GM18867 (cell line): ENCODE data around the gene IQSEC2.

ENCODE experiments used
- ATAC-seq: cut with Tn5 transposase; IDR thresholded peaks from one replicate; pipeline ENCODE4 v1.9.1; 2021; ENCODE audit warnings: mild to moderate bottlenecking, moderate library complexity; ENCODE audit not compliant: unreplicated experiment

The IQSEC2 gene

DNA sequence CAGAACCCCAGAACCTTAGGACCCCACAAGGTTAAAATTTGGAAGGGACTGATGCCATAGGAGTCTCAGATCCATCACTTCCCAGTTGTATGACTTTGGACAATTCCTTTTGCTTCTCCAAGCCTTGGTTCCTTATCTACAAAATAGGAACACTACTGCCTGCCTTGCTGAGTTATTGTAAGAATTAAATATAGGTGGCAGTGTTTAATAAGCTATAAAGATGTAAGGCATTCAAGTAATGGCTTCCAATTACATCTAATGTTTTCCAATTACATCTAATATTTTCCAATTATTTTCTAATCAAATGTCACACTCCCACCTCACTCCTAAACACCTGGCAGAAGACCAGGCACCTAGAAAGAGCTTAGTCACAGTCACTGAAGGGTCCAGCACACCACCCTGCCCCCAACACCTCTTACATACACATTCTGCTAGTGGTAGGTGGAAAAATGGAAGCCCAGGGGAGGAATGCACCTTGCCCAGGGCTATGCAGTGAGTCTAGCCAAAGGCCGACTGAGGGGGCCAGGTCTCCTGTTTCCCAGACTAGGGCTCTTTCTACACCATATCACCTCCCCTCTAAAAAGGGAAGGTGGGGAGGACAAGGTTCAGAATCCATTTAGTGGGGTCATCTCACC is 31.9 kb downstream of the IQSEC2 start:
- no peak for ATAC-seq

DNA sequence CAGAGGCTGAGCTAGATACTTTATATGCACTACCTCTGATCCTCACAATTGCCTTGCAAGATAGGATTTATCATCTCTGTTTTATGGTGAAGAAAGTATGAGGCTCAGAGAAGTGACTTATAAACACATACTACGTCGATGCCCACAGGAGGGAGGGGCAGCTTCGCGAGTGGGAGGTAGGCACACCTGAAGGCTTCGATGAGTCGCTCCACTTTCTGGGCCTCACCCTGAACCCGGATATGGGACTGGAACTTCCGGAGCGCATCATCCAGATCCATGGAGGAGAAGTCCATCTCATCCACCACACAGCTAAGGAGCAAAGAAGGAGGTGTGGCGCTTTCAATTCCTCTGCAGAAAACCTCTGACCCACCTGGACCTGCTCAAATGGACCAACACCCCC is 33.5 kb downstream of the IQSEC2 start:
- ATAC-seq = no peak

DNA sequence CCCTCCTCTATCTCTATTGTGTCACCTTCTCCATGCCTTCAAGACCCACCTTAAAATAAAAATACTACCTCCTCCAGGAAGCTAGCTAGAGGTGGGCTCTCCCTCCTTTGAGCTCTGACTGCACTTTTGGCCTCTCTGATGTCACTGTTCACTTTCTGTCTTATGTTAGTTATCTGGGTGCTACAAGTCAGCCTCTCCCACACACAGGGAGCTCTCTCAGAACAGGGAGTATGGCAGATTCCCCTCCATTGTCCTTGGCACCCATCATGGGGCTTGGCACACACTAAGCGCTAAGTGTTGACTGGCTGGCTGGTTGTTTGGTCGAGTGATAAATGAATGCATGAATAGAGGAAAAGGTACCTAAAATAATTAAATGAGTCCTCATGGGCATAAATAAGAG is 35.2 kb downstream of the IQSEC2 start:
- ATAC-seq = no peak

DNA sequence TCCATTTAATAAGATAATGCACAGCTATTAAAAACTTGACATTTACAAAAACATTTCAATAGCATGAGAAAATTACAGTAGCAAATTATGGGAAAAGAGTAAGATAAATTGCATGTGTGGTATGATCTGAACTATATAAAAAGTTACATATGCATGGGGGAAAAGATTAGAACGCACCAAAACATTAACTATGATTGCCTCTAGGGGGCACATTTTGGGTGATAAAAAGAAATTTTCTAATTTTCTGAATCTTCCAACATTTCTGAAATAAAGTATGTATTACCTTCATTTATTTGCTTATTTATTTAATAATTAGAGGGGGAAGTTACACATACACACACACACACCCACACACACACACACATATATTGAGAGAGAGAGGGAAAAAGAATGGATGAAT is 36.8 kb downstream of the IQSEC2 start:
- no peak for ATAC-seq

DNA sequence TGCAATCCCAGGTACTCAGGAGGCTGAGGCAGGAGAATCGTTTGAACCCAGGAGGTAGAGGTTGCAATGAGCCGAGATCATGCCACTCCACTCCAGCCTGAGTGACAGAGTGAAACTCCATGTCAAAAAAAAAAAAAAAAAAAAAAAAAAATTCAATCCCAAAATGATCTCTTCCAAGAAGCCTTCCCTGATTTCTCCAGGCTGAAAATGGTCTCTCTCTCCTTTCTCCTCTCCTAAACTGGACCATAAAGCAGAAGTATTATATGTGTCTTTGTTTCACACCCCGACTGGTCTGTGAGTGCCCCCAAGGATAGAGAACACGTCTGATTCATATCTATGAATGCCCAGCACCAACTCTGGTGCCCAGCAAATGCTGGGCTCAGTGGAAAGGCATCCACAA is 39.1 kb downstream of the IQSEC2 start:
- ATAC-seq = no peak

DNA sequence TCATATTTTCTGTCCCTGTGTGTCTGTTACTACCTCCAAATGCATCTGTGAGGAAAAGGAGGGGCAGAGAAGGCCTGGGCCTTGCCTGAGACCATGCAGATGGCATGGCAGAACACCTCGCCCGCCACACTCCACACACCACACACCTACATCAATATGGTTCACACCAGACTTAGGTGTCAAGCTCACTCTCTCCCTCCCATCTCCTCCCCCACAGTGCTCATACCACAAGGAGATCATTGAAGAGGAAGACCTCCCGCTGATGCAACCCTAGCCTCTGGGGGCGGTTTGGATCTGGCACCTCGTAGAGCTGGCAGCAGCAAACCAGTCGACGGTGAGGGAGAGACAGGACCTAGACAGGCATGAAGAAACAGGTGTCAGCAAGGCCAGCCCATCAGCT is 39.8 kb downstream of the IQSEC2 start:
- no peak for ATAC-seq

DNA sequence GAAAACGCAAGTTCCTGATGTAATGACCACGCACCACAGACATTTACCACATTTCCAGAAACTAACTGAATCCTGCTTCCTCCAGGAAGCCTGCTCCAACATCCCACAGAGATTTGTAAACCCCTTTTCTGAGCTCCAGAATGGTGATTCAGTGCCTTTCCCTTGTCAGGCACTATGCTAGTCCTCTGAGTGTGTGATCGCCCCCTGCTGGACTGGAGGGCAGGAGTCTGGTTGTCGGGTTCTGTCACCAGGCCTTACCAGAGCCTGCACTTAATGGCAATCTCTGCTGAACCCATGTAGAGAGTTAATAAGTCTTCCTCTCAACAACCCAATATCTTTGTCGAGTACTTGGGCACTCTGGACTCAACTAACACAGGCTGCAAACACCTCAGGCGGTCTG is 41.9 kb downstream of the IQSEC2 start:
- ATAC-seq = peak; percentile 44

DNA sequence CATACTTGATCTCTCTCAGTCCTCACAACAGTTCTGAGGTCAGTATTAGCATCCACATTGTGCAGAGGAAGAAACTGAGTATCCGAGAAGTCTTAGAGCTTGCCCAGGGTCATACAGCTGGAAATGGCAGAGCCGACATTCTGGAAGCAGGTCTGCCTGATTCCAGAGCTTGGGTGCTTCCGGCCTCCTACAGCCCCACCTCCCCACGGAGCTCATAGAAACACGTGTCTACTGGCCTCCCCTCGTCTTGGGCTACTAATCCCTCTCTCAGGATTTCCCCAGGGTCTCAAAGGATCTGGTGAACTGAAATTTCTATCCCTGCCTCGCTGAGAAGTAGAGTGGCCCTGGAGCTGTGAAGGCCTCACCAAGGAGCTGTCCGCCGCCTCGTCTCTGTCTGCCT is 44.3 kb downstream of the IQSEC2 start:
- ATAC-seq = no peak

DNA sequence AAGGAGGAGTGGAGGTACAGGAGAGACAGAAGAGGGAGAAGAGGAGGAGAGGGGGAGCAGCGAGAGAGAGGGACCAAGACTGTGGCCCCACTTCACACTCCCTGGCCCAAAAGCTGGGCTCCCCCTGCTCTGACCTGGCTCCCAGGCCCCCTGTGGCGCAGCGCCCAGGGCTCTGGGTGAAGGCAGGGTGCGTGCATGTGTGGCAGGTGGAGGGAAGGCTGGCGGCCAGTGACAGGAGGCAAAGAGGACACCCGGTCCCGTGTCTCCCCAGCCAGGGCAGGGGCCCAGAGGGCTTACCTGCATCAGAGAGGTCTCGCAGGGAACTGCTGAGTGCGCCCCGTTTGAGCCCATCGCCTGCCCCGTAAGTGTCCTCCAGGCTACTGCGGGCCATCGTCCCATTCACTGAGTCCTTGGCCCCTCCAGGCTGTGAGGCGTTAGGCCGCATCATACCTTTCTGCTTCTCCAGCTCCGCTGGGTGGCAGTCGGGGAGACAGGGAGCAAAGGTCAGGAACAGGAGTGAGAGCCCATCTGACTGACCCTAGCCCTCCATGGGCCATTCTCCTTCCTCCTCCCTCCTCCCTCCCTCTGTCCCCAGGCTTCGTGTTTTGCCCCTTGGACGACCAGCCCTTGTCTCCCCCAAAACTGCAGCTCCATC is 45.2 kb downstream of the IQSEC2 start:
- ATAC-seq = no peak

DNA sequence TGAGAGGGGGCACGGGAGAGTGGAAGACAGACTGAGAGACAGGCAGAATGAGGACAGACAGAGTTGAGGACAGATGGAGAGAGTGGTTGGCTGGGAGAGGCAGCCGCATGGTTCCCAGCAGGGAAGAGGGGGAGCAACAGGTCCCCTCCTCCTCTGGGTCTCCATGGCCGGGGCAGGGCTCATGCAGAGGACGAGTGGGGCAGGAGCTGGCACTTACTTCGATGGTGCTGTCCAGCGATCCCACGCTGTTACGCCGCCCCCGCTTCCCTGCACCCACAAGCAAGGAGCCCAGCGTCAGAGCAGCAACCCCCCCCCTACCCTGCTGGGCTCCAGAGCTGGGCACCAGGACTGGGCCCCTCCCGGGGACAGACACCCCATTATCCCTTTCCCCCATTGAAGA is 45.8 kb downstream of the IQSEC2 start:
- no peak for ATAC-seq

DNA sequence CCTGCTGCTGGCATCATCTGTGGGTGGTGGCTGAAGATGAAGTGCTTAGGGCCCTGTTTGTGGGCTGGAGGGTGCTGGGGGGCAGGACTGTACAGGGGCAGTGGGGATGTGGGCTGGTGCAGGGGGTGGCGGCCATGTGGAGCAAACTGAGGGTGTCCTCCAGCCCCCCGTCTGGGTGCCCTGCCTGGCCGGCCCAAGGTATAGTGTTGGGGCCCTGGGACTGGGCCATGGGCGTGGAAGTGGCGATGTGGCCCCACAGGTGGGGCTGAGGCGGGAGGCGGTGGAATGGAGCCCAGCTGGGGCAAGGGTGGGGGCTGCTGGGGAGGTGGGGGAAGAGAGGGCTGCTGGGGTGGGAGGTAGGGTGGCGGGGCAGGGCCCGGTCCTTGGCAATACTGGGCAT is 46.9 kb downstream of the IQSEC2 start:
- ATAC-seq = no peak

DNA sequence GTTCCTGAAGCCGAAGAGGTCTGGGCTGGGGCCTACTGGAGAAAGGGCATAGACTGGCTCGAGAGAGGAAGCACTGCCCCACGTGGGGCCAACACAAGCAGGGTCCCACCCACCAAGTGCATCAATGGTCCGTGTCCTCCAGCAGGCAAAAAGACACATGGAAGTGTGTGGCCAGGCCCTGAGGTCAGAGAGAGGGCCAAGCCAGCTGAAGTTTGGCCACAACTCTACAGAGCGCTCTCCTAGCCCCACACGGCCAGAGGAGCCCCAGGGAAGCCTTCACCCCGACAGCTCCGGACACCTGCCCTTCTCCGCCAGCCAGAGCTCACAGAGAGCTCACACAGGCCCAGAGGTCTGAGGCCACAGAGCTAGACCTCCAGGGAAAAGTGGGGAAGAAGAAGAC is 47.8 kb downstream of the IQSEC2 start:
- no peak for ATAC-seq

DNA sequence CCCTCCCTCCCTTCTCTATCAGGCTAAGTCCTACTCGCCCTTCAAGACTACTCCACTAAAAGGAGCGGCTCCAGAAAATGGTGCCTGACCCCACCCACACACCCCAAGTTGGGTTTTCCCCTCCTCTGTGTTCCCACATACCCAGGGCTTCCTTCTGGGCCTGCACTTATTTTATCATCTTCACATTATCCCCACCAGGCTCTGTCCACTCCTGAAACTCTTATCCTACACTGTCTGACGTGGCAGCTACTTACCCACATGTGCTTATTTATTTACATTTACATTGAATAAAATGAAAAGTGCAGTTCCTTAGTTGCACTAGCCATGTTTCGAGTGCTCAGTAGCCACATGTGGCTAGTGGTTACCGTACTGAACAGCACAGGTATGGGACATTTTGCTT is 51.3 kb downstream of the IQSEC2 start:
- ATAC-seq = no peak

DNA sequence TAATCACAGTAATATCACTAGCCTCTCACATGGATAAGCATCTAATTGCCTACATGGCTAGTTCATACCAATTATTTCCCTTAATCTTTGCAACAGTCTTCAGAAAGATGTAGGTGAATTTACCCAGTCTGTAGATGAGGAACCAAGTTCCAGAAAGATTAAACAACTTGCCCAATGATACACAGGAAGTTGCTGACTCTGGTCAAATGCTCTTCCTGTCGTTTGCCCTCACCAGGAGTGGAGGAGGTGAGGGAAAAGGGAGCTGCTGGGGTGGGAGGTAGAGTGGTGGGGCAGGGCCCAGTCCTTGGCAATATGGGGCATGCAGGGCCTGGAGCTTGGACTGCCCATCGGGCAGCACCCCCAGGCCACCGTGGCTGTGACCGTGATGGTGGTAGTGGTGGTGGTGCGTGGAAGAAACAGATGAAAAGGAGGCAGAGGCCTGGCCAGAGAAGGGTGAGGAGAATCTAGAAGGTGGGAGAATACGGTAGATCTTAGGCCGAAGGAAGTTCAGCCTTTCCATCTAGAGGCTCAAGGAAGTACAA is 54.1 kb downstream of the IQSEC2 start:
- ATAC-seq = no peak

DNA sequence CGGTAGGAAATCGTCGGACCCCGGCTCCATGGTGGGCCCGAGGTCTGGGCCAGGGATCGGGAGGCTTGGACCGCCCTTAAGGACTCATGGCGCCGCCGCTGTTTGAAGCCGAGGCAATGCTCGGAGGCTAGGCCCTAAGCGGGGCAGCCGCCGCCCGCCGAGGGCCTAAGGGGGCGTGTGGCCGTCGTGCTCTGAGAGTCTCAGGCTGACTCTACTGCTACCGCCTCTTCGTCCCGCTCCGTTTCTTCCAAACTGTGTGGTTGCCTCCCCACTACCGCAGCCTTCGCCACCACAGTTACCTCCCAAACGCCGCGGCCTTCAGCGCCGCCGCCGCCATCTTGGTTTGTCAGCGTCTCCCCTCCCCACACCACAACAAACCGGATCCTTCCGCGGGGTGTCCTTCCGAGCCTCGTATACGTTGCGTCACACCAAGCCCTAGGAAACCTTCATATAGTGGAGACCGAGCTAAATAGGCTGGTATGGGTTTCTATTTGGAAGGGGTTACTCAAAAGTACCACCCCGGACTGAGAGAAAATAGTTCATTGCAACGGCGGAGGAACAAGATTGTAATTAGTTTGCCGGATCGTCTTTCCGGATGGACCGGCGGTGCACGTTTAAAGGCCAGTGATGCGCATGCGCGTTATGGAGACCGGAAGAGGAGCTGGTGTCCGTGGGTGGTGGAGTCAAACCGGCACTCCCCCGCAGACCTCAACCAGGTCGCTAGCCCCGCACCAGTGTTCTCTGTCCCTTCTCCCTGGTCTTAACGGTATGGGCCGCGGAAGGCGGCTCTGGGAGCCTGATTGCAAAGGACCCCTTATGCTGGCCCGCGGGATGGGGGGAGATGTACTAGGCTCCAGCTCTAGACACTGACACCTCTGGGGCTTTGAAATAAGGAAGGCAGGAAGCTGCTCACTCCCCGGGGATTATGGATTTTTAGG is 56.3 kb downstream of the IQSEC2 start, which contains the start of gene KDM5C:
KDM5C (minus strand) TSS at position 348 of the 938 bp plus-strand sequence; CDS start at position 30, 318 bp downstream.
- peak; percentile 82 for ATAC-seq

DNA sequence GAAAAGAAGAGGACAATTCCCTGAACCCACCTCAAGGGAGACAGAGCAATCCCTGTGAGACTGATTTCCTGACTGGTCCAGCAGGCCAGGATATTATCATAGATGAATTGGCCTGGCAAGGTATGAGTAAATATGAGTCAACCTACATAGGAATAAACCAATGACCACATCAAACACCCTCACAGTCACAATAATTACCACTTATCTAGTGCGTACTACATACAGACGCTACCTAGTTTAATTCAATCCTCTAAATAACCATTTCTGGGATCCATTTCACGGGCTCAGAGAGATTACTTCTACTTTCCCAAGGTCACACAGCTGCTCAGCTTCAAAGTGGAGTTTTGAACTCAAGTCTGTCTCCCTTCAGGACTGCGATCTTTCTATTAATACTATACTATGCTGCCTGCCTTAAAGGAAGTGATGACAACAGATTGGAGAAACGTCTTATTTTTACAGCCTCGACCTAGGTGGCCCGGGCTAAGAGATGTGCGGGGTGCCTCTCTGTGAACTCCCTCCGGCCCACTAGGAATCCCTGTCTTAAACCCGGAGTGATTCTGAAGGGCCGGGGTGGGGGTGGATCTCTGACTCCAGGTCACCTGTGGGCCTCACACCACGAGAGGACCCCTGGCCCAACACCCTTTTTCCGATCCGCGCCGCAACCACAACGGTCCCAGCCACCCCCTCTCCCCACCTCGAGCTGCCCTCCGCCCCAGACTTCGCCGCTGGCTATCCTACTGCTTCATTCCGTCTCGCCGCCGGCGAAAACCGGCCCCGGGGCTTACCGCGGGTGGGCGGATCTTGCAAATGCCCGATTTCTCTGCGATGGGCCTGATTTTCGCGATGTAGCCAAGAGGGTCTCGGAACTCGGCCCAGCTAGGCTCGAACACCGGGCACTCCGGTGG is 57.2 kb downstream of the IQSEC2 start:
- ATAC-seq = no peak

DNA sequence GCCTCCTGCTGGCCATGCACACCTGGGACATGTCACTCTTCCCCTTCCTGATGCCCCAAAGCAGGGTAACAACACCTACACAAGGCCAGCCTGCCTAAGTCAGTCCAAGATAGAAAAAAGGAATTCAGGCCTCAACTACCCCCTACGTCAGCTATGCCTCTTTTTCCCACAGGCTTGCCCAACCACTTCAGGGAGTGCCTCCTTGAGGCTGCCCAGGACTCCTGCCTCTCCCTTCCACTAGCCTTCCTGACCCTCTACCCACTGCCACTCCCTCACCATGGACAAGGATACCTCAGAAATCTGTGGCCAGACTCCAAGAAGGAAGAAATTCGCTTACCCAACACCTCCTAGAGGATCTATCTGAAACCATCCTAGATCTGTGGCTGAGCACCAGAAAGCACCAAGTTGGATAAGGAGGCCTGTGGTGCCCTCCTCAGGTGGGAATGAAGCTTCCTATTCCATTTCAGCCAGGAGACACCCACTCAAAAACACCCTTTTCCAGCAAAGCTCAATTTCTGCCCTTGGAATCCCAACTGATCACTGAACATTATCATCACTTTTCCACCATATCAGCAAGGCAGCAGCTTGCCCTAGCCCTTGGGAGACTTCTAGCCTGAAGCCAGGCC is 58.2 kb downstream of the IQSEC2 start:
- ATAC-seq = no peak
